H1 (cell line): ENCODE data around the gene LRRC8D.

Source experiments
- BCL11A ChIP-seq, 2 experiments: IDR thresholded peaks; one replicate each; pipeline ENCODE4 v1.6.1; 2011; ENCODE audit warnings: low read depth in 2 of 2, low read length in 2 of 2, mild to moderate bottlenecking in 2 of 2
- BRCA1 ChIP-seq: IDR thresholded peaks from 2 replicates; pipeline ENCODE4 v1.6.1; 2012; ENCODE audit warnings: low read depth, low read length, improper control_type of control experiment
- CHD1 ChIP-seq: IDR thresholded peaks from 2 replicates; pipeline ENCODE4 v1.6.1; 2012; ENCODE audit warnings: low read depth, low read length, improper control_type of control experiment
- GABPA ChIP-seq: IDR thresholded peaks from 2 replicates; pipeline ENCODE4 v1.6.1; 2011; ENCODE audit warnings: mild to moderate bottlenecking, low read length, moderate library complexity, borderline replicate concordance; ENCODE audit not compliant: insufficient read depth
- JUND ChIP-seq: IDR thresholded peaks from 2 replicates; pipeline ENCODE4 v1.6.1; 2011; ENCODE audit warnings: mild to moderate bottlenecking, improper control_type of control experiment, low read length
- RNF2 ChIP-seq: fragments of 200-900, 300-1000 bp; sonication (generic); IDR thresholded peaks from 2 replicates; pipeline ENCODE4 v1.7.1; 2016; ENCODE audit warnings: borderline replicate concordance, low read depth, mild to moderate bottlenecking, antibody characterized with exemption, low read length; ENCODE audit not compliant: poor library complexity, severe bottlenecking; ENCODE audit errors: missing control alignments
- RXRA ChIP-seq: IDR thresholded peaks from 2 replicates; pipeline ENCODE4 v1.6.1; 2011; ENCODE audit warnings: low read depth, mild to moderate bottlenecking, low read length, moderate library complexity; ENCODE audit not compliant: insufficient read depth
- SP1 ChIP-seq: IDR thresholded peaks from 2 replicates; pipeline ENCODE4 v1.6.1; 2011; ENCODE audit warnings: low read depth, low read length
- TCF12 ChIP-seq: IDR thresholded peaks from 2 replicates; pipeline ENCODE4 v1.6.1; 2011; ENCODE audit warnings: low read depth, mild to moderate bottlenecking, low read length
- USF2 ChIP-seq: IDR thresholded peaks from 2 replicates; pipeline ENCODE4 v1.6.1; 2011; ENCODE audit warnings: low read length, improper control_type of control experiment
- TF ChIP-seq, protein P1 (sequence below): IDR thresholded peaks from 2 replicates; pipeline ENCODE4 v1.6.1; 2012; ENCODE audit warnings: low read length, inconsistent platforms
- TF ChIP-seq, protein P2 (sequence below), 3 experiments: IDR thresholded peaks; 1 replicate in 2 of 3; 2 replicates in 1 of 3; pipeline versions ENCODE4 v1.5.1 to v1.6.1; 2011; ENCODE audit warnings: low read length in 3 of 3, mild to moderate bottlenecking in 3 of 3, inconsistent platforms in 2 of 3, low read depth in 1 of 3, moderate library complexity in 1 of 3; ENCODE audit not compliant: insufficient read depth in 1 of 3; ENCODE audit errors: control extremely low read depth in 1 of 3

DNA sequence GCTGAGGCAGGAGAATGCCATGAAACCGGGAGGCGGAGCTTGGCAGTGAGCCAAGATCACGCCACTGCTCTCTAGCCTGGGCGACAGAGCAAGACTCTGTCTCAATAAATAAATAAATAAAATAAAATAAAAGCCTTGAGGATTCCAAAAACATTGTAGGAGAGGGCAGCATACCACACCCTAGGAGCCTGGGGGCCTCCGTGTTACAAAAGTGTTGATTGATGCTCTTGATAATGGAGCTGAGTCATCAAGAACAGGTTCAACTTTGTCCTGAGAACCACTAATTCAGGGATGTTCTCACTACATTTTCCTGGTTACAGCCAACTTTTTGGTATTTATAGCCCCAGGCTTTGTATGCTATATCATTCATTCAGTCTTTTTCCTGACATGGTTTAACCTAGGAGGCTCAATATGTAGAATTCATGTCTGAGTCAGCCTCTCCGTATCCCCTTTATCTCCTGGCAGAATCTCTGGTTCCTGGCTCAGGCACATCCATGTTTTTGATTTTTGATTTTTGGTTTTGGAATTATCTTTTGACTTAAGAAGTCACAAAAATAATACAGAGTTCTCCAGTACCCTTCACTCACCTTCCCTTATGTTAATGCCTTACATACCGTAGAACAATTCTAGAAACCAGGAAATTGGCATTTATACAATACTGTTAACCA is 69.4 kb downstream of the LRRC8D start:
- no peak for TF ChIP-seq USF2
- no peak for TF ChIP-seq SP1
- TF ChIP-seq, protein P1, sequence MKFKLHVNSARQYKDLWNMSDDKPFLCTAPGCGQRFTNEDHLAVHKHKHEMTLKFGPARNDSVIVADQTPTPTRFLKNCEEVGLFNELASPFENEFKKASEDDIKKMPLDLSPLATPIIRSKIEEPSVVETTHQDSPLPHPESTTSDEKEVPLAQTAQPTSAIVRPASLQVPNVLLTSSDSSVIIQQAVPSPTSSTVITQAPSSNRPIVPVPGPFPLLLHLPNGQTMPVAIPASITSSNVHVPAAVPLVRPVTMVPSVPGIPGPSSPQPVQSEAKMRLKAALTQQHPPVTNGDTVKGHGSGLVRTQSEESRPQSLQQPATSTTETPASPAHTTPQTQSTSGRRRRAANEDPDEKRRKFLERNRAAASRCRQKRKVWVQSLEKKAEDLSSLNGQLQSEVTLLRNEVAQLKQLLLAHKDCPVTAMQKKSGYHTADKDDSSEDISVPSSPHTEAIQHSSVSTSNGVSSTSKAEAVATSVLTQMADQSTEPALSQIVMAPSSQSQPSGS: no peak
- TF ChIP-seq, protein P2, sequence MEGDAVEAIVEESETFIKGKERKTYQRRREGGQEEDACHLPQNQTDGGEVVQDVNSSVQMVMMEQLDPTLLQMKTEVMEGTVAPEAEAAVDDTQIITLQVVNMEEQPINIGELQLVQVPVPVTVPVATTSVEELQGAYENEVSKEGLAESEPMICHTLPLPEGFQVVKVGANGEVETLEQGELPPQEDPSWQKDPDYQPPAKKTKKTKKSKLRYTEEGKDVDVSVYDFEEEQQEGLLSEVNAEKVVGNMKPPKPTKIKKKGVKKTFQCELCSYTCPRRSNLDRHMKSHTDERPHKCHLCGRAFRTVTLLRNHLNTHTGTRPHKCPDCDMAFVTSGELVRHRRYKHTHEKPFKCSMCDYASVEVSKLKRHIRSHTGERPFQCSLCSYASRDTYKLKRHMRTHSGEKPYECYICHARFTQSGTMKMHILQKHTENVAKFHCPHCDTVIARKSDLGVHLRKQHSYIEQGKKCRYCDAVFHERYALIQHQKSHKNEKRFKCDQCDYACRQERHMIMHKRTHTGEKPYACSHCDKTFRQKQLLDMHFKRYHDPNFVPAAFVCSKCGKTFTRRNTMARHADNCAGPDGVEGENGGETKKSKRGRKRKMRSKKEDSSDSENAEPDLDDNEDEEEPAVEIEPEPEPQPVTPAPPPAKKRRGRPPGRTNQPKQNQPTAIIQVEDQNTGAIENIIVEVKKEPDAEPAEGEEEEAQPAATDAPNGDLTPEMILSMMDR (IDR thresholded peaks at IDR 0.05; ENCODE audit: control extremely low read depth in 1 of 3, insufficient read depth in 1 of 3, low read depth in 1 of 3, low read length in 3 of 3): no peak
- no peak for TF ChIP-seq BRCA1
- no peak for TF ChIP-seq RNF2
- TF ChIP-seq JUND: no peak
- no peak for TF ChIP-seq CHD1
- TF ChIP-seq TCF12: no peak
- TF ChIP-seq BCL11A (IDR thresholded peaks at IDR 0.05; ENCODE audit: low read depth in 2 of 2, low read length in 2 of 2): no peak
- TF ChIP-seq RXRA: no peak
- no peak for TF ChIP-seq GABPA
